ENCODE measurements around the gene MRTFA.
A peak's percentile ranks its signal among the peaks of the same experiment; 100 is the strongest.

The MRTFA gene

DNA sequence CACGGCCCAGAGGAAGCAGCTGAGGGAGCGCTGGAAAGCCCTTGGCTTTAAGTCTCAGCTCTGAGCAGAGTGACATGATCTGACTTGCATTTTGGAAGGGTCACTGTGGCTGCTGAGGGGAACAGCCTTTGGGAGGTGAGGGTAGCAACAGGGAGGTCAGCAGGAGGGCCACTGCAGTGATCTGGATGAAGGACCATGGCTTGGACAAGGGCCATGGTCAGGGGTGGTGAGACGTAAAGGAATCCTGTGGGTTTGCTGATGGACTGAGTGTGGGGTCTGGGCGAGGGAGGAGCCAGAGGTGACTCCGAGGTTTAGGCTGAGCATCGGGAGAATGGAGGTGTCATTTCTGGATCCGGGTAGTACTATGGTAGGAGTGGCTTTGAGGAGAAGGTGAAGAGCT is 232.9 kb downstream of the MRTFA start:
- ChIA-PET CTCF (interaction anchor here (1.3 to 4.3 kb wide), 2 partner anchors 8 to 34 kb away, joined by 3 to 16 read pairs; no protein-coding TSS in a partner anchor), POLR2A (interaction anchor here (0.6 kb wide), 1 partner anchor 72 kb away, joined by 5 read pairs; no protein-coding TSS in a partner anchor)
- DNase-seq (ENCODE audit: extremely low spot score), result no peak
- TF ChIP-seq, protein P1, sequence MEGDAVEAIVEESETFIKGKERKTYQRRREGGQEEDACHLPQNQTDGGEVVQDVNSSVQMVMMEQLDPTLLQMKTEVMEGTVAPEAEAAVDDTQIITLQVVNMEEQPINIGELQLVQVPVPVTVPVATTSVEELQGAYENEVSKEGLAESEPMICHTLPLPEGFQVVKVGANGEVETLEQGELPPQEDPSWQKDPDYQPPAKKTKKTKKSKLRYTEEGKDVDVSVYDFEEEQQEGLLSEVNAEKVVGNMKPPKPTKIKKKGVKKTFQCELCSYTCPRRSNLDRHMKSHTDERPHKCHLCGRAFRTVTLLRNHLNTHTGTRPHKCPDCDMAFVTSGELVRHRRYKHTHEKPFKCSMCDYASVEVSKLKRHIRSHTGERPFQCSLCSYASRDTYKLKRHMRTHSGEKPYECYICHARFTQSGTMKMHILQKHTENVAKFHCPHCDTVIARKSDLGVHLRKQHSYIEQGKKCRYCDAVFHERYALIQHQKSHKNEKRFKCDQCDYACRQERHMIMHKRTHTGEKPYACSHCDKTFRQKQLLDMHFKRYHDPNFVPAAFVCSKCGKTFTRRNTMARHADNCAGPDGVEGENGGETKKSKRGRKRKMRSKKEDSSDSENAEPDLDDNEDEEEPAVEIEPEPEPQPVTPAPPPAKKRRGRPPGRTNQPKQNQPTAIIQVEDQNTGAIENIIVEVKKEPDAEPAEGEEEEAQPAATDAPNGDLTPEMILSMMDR (IDR thresholded peaks at IDR 0.05; ENCODE audit: control extremely low read depth, extremely low read depth, low read depth, missing control alignments), result no peak

DNA sequence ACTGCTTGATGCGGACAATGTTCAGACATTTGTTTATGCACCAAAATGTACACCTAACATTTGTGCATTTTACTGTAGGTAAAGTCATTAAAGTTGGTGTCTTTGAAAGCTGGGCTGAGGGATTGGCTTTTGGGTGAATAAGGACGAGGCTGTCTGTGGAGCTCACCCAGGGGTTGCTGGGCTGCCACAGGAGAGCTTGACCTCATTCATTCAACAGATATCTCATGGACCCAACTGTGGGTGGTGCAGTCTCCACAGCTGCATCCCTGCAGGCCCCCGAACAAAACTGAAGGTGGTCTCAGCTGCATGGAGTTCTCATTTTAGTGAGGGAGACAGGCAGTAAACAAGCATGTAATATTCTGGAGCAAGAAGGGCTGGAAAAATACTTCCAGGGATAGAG is 233.4 kb downstream of the MRTFA start:
- POLR2A ChIA-PET, result interaction anchor here (0.6 kb wide), 1 partner anchor 72 kb away, joined by 5 read pairs; no protein-coding TSS in a partner anchor
- no peak for DNase-seq (ENCODE audit: extremely low spot score)
- CTCF ChIA-PET, result interaction anchor here (1.3 to 4.3 kb wide), 3 partner anchors 9 to 243 kb away, joined by 3 to 16 read pairs (median 4); no protein-coding TSS in a partner anchor
- TF ChIP-seq, protein P1 (IDR thresholded peaks at IDR 0.05; ENCODE audit: control extremely low read depth, extremely low read depth, low read depth, missing control alignments), result no peak

DNA sequence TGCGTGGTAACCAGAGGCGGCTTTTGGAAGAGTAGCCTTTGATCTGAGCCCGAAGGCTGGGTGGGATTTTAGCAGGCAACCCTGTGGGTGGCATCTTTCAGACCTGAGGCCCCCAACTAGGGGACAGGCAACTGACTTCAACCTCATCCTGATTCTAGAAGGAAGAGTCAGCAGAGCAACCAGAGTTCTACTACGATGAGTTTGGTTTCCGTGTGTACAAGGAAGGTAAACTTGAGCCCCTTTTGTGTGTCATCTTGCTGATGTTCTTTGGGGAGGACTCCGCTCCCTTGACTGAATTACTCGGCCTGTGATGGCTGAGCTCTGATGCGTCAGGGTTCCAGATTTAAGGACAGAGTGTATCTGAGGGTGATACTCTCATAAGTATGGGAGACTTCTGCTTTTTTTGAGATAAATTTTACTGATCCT is 234.5 kb downstream of the MRTFA start:
- ChIA-PET POLR2A (no interaction called here), CTCF (interaction anchor here (1.4 to 4.3 kb wide), 3 partner anchors 32 to 244 kb away, joined by 3 to 16 read pairs (median 4); partner anchors contain the start of gene SGSM3)
- no peak for DNase-seq (ENCODE audit: extremely low spot score)
- TF ChIP-seq, protein P1 (IDR thresholded peaks at IDR 0.05; ENCODE audit: control extremely low read depth, extremely low read depth, low read depth, missing control alignments), result no peak

DNA sequence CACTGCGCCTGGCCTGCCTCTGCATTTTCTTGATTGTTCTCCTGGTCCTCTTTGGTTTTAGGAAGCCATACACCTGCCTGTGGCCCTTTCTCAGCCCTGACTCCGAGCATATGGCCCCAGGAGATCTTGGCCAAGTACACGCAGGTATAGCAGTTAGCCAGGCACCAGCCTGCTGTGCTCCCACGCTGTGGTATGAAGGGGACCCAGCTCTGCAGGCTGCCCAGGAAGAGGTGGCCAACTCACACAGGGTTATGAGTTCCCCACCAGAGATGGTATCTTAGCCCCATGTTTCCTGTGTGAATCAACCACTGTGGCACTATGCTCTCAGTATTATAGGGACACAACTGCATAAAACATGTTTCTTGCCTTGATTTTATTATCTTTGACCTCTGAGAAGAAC is 235.0 kb downstream of the MRTFA start:
- TF ChIP-seq, protein P1 (IDR thresholded peaks at IDR 0.05; ENCODE audit: control extremely low read depth, extremely low read depth, low read depth, missing control alignments), result no peak
- ChIA-PET POLR2A (no interaction called here), CTCF (interaction anchor here (1.4 to 4.3 kb wide), 2 partner anchors 31 to 36 kb away, joined by 3 to 16 read pairs; partner anchors contain the start of gene SGSM3)
- no peak for DNase-seq (ENCODE audit: extremely low spot score)

DNA sequence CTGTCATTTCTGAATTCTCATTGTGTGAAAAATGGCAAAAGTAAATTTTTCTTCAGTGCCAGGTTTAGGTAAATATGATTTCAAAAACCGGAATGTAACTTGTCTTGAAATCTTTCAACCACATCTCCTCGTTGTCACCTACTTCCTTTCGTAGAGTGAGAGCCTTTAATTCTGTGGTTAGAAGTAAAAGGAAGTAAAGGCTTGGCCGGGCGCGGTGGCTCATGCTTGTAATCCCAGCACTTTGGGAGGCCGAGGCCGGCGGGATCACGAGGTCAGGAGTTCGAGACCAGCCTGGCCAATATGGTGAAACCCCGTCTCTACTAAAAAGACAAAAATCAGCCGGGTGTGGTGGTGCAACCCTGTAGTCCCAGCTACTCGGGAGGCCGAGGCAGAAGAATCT is 236.4 kb downstream of the MRTFA start:
- ChIA-PET POLR2A (interaction anchor here (1.0 kb wide), 1 partner anchor 36 kb away, joined by 3 read pairs; no protein-coding TSS in a partner anchor), CTCF (interaction anchor here (0.8 to 2.1 kb wide), 6 partner anchors 9 to 36 kb away, joined by 3 to 10 read pairs (median 3); no protein-coding TSS in a partner anchor)
- DNase-seq (ENCODE audit: extremely low spot score), result peak; percentile 61
- TF ChIP-seq, protein P1 (IDR thresholded peaks at IDR 0.05; ENCODE audit: control extremely low read depth, extremely low read depth, low read depth, missing control alignments), result no peak

DNA sequence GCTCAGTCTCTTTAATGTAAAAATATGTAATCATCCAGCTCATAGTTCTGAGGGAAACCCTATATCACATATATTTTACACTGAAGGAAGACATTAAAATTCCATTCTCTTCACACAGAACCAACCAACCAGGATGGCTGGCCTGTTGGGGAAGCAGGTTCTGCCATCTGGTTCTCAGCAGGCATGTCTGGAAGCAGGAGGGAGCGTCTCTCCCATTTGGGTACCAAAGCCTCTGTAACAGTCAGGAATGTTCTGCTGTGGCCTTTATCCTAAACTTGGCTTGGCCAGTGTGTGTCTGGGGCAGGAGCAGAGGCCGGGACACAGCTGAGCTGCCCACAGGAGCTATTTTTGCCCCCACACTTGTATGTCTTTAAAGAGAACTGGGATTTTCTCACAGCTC is 236.9 kb downstream of the MRTFA start:
- CTCF ChIA-PET, result interaction anchor here (0.7 to 2.1 kb wide), 9 partner anchors 9 to 499 kb away, joined by 3 to 10 read pairs (median 3); no protein-coding TSS in a partner anchor
- DNase-seq (ENCODE audit: extremely low spot score), result no peak
- POLR2A ChIA-PET, result interaction anchor here (1.0 kb wide), 1 partner anchor 37 kb away, joined by 3 read pairs; no protein-coding TSS in a partner anchor

More for the DNA sequence above, 236.9 kb downstream of the MRTFA start:
- TF ChIP-seq, protein P1 (IDR thresholded peaks at IDR 0.05; ENCODE audit: control extremely low read depth, extremely low read depth, low read depth, missing control alignments), result no peak

All from GM10248 (cell line).